HCT116 (cell line): ENCODE data around the gene HDGFL3. TPM values are rescaled to one million over a fixed set of nuclear protein-coding genes. Genes with fewer than 3 reads are reported as not detected.

Experiments
- ATAC-seq: fragments of 200-7000 bp; cut with Tn5 transposase; 2 replicates; pipeline ENCODE4 v1.9.1; 2020; ENCODE audit warnings: mild to moderate bottlenecking, moderate library complexity
- BruUV-seq: library from RNA; stranded (reverse); fragments of 400-500 nt; replicated peaks from 2 replicates; lab custom pipeline; 2021; lab: Mats Ljungman, UMichigan
- CTCF ChIA-PET: fragments of 300-600 bp; sonication (Branson Sonifier 250); formaldehyde crosslinking; loops from one replicate; lab custom pipeline; 2021; ENCODE audit warnings: antibody characterized with exemption; lab: Charles Lee
- POLR2A ChIA-PET: fragments of 300-600, 350-600 bp; sonication (Branson Sonifier 250); formaldehyde crosslinking; loops from one replicate; lab custom pipeline; 2021; ENCODE audit warnings: antibody characterized with exemption; lab: Charles Lee
- RAD21 ChIA-PET, 2 experiments: fragments of 300-600 bp; sonication (Branson Sonifier 250); formaldehyde crosslinking; loops; one replicate each; lab custom pipeline; 2023; ENCODE audit warnings: low total read pairs in 2 of 2; ENCODE audit not compliant: uncharacterized antibody in 2 of 2, unreplicated experiment in 2 of 2, low non-redundant PET in 1 of 2; lab: Charles Lee
- DNase-seq: peaks from one replicate; pipeline ENCODE4 v3.0.0-alpha.2; 2010; ENCODE audit warnings: low read depth, low spot score
- H2AFZ ChIP-seq: fragments of 200-600 bp; shearing (Covaris generic), sonication (generic); 2 replicates; pipeline ENCODE4 v1.6.1; 2017; ENCODE audit warnings: low read depth, mixed run types, mixed read lengths, antibody characterized with exemption, low read length; ENCODE audit not compliant: poor library complexity, severe bottlenecking
- H3K27ac ChIP-seq: 2 replicates; pipeline ENCODE4 v1.5.1; 2012; ENCODE audit warnings: low read depth, low read length
- H3K27me3 ChIP-seq: fragments of 200-600 bp; sonication (generic); 2 replicates; pipeline ENCODE4 v1.6.1; 2016; ENCODE audit warnings: mixed run types, low read length, mixed read lengths; ENCODE audit not compliant: insufficient read depth
- H3K36me3 ChIP-seq, 2 experiments: fragments of 200-500 bp in 1 of 2; fragments of 200-600 bp in 1 of 2; sonication (Bioruptor generic) in 1 of 2; sonication (generic) in 1 of 2; 2 replicates each; pipeline versions ENCODE4 v1.5.1 to v1.6.1; 2014 to 2016; ENCODE audit warnings: low read length in 2 of 2, inconsistent platforms in 1 of 2, mixed read lengths in 1 of 2, mixed run types in 1 of 2; ENCODE audit not compliant: insufficient read depth in 2 of 2, control insufficient read depth in 1 of 2
- H3K4me1 ChIP-seq, 2 experiments: fragments of 200-600 bp in 1 of 2; sonication (generic) in 1 of 2; 2 replicates each; pipeline versions ENCODE4 v1.5.1 to v1.6.1; 2012 to 2017; ENCODE audit warnings: low read length in 2 of 2, inconsistent platforms in 1 of 2, mild to moderate bottlenecking in 1 of 2, mixed read lengths in 1 of 2, mixed run types in 1 of 2, moderate library complexity in 1 of 2; ENCODE audit not compliant: insufficient read depth in 2 of 2, control insufficient read depth in 1 of 2
- H3K4me2 ChIP-seq: fragments of 200-600 bp; sonication (generic); 2 replicates; pipeline ENCODE4 v1.6.1; 2017; ENCODE audit warnings: mixed run types, low read length, mixed read lengths
- H3K4me3 ChIP-seq, 2 experiments: fragments of 200-600 bp in 1 of 2; sonication (generic) in 1 of 2; replicated peaks in 1 of 2; 2 replicates each; pipeline ENCODE4 v1.5.1; 2011 to 2016; ENCODE audit warnings: low read length in 2 of 2, control low read depth in 1 of 2, low read depth in 1 of 2, mild to moderate bottlenecking in 1 of 2, mixed read lengths in 1 of 2, mixed run types in 1 of 2
- H3K79me2 ChIP-seq: fragments of 200-600 bp; sonication (generic); 2 replicates; pipeline ENCODE4 v1.6.1; 2017; ENCODE audit warnings: mild to moderate bottlenecking, mixed run types, low read length, moderate library complexity, mixed read lengths; ENCODE audit not compliant: insufficient read depth
- H3K9ac ChIP-seq: fragments of 200-600 bp; sonication (generic); 2 replicates; pipeline ENCODE4 v1.6.1; 2016; ENCODE audit warnings: low read length, mixed read lengths
- H3K9me2 ChIP-seq: fragments of 200-600 bp; sonication (generic), shearing (Covaris generic); 2 replicates; pipeline ENCODE4 v1.6.1; 2017; ENCODE audit warnings: mixed run types, mild to moderate bottlenecking, moderate library complexity; ENCODE audit not compliant: insufficient read depth
- H3K9me3 ChIP-seq, 2 experiments: fragments of 200-500 bp in 1 of 2; fragments of 200-600 bp in 1 of 2; sonication (Bioruptor generic) in 1 of 2; sonication (generic) in 1 of 2; 2 replicates each; pipeline ENCODE4 v1.6.1; 2014 to 2017; ENCODE audit warnings: low read length in 2 of 2, mixed read lengths in 2 of 2, inconsistent platforms in 1 of 2, low read depth in 1 of 2, mild to moderate bottlenecking in 1 of 2, mixed run types in 1 of 2, moderate library complexity in 1 of 2; ENCODE audit not compliant: control insufficient read depth in 1 of 2, insufficient read depth in 1 of 2
- H4K20me1 ChIP-seq: fragments of 200-600 bp; sonication (generic), shearing (Covaris generic); 2 replicates; pipeline ENCODE4 v1.6.1; 2017; ENCODE audit warnings: mixed run types, mild to moderate bottlenecking, moderate library complexity; ENCODE audit not compliant: insufficient read depth
- ATF3 ChIP-seq: IDR thresholded peaks from 2 replicates; pipeline ENCODE4 v1.6.1; 2012
- CBX3 ChIP-seq: IDR thresholded peaks from 2 replicates; pipeline ENCODE4 v1.6.1; 2012; ENCODE audit warnings: low read depth
- CEBPB ChIP-seq: IDR thresholded peaks from 2 replicates; pipeline ENCODE4 v1.6.1; 2012; ENCODE audit warnings: low read depth
- CTCF ChIP-seq, 3 experiments: fragments of 200-600 bp in 1 of 3; sonication (generic) in 1 of 3; IDR thresholded peaks in 2 of 3; conservative IDR thresholded peaks in 1 of 3; 2 replicates each; pipeline ENCODE4 v1.5.1; 2012 to 2017; ENCODE audit warnings: low read depth in 2 of 3, low read length in 2 of 3, antibody characterized with exemption in 1 of 3, borderline replicate concordance in 1 of 3, control low read depth in 1 of 3, mild to moderate bottlenecking in 1 of 3, mixed read lengths in 1 of 3, mixed run types in 1 of 3, moderate library complexity in 1 of 3; ENCODE audit not compliant: insufficient read depth in 1 of 3
- EGR1 ChIP-seq: IDR thresholded peaks from 2 replicates; pipeline ENCODE4 v1.6.1; 2012; ENCODE audit warnings: low read depth
- ELF1 ChIP-seq: IDR thresholded peaks from 2 replicates; pipeline ENCODE4 v1.6.1; 2012; ENCODE audit warnings: low read depth, borderline replicate concordance
- EZH2 ChIP-seq: fragments of 200-600 bp; sonication (generic); IDR thresholded peaks from 2 replicates; pipeline ENCODE4 v1.6.1; 2017; ENCODE audit warnings: antibody characterized with exemption, mixed run types
- EZH2phosphoT487 ChIP-seq: fragments of 200-600 bp; IDR thresholded peaks from 2 replicates; pipeline ENCODE4 v1.6.1; 2018; ENCODE audit warnings: antibody characterized with exemption, borderline replicate concordance
- JUND ChIP-seq: IDR thresholded peaks from 2 replicates; pipeline ENCODE4 v1.6.1; 2012
- MAX ChIP-seq: IDR thresholded peaks from 2 replicates; pipeline ENCODE4 v1.6.1; 2012
- POLR2A ChIP-seq: IDR thresholded peaks from 2 replicates; pipeline ENCODE4 v1.7.0; 2011; ENCODE audit warnings: borderline replicate concordance; ENCODE audit not compliant: insufficient read depth, insufficient read length; ENCODE audit errors: extremely low read depth
- REST ChIP-seq: IDR thresholded peaks from 2 replicates; pipeline ENCODE4 v1.6.1; 2012; ENCODE audit warnings: low read depth
- SIN3A ChIP-seq: IDR thresholded peaks from 2 replicates; pipeline ENCODE4 v1.6.1; 2012; ENCODE audit warnings: low read depth
- SP1 ChIP-seq: IDR thresholded peaks from 2 replicates; pipeline ENCODE4 v1.6.1; 2012; ENCODE audit warnings: low read depth
- SRF ChIP-seq: IDR thresholded peaks from 2 replicates; pipeline ENCODE4 v1.6.1; 2012; ENCODE audit warnings: low read depth
- TCF7L2 ChIP-seq: IDR thresholded peaks from 2 replicates; pipeline ENCODE4 v1.7.0; 2011; ENCODE audit warnings: borderline replicate concordance, inconsistent platforms; ENCODE audit not compliant: insufficient read depth, insufficient read length; ENCODE audit errors: extremely low read depth
- YY1 ChIP-seq: IDR thresholded peaks from 2 replicates; pipeline ENCODE4 v1.6.1; 2011; ENCODE audit warnings: low read length, low read depth, moderate library complexity, mild to moderate bottlenecking; ENCODE audit not compliant: insufficient replicate concordance; ENCODE audit errors: extremely low read depth
- ZBTB33 ChIP-seq: IDR thresholded peaks from 2 replicates; pipeline ENCODE4 v1.6.1; 2011; ENCODE audit warnings: mild to moderate bottlenecking, low read length, moderate library complexity; ENCODE audit not compliant: insufficient replicate concordance; ENCODE audit errors: extremely low read depth
- ZFX ChIP-seq: fragments of 450-650 bp; IDR thresholded peaks from 2 replicates; pipeline ENCODE4 v1.6.1; 2017
- ZNF274 ChIP-seq: fragments of 200-500 bp; sonication (Bioruptor generic); IDR thresholded peaks from 2 replicates; pipeline ENCODE4 v1.6.1; 2014; ENCODE audit warnings: mild to moderate bottlenecking, low read depth, low read length, inconsistent platforms
- intact Hi-C: fragments of 100-400 bp; cut with micrococcal nuclease; formaldehyde crosslinking; loops from 2 replicates; pipeline ENCODE4 v1.10.0; 2022
- total RNA-seq: library from RNA; stranded (reverse); gene quantifications from one replicate; pipeline ENCODE4 v1.2.1, GENCODE V29; 2021; ENCODE audit not compliant: unreplicated experiment

HDGFL3 gene
- total RNA-seq, 1 experiment from 2014 or later: 0.64 TPM

- TF ChIP-seq CBX3: no peak
- TF ChIP-seq SIN3A: no peak
- TF ChIP-seq CEBPB: no peak
Measured at GRCh38 chr15:83215306-83215705, 7.7 kb upstream of the HDGFL3 start (continued).

- no peaks in the 10 kb centered on the region for H3K36me3 ChIP-seq
- CTCF ChIA-PET: no interaction called here
- H3K4me2 ChIP-seq: no peak overlapping the region
- POLR2A ChIA-PET: no interaction called here
- intact Hi-C loops: no loop called here
- no TSS peak for BruUV-seq
- H3K4me1 ChIP-seq: no peaks in the 10 kb centered on the region
- no peaks in the 10 kb centered on the region for H3K79me2 ChIP-seq
- no peak for ATAC-seq
- H3K27ac ChIP-seq: no peak overlapping the region
- H3K9me3 ChIP-seq: no peaks in the 10 kb centered on the region
- RAD21 ChIA-PET: no interaction called here
- no peak for DNase-seq
- no peak overlapping the region for H2AFZ ChIP-seq
- H4K20me1 ChIP-seq: no peaks in the 10 kb centered on the region
- no peak overlapping the region for H3K9ac ChIP-seq
- no peak overlapping the region for H3K4me3 ChIP-seq
- no peaks in the 10 kb centered on the region for H3K9me2 ChIP-seq
- no peaks in the 10 kb centered on the region for H3K27me3 ChIP-seq
- TF ChIP-seq TCF7L2 (no peak), CTCF (IDR thresholded peaks at IDR 0.05 in 2 of 3, conservative IDR thresholded peaks at IDR 0.05 in 1 of 3; ENCODE audit: borderline replicate concordance in 1 of 3, insufficient read depth in 1 of 3, low read depth in 2 of 3, low read length in 2 of 3) (no peak), ATF3 (no peak), MAX (no peak), SRF (no peak), CEBPB (no peak), JUND (no peak), SP1 (no peak), SIN3A (no peak), EZH2phosphoT487 (no peak), REST (no peak), EGR1 (no peak), ZBTB33 (no peak), ELF1 (no peak), POLR2A (no peak), ZFX (no peak), EZH2 (no peak), ZNF274 (no peak), YY1 (no peak)
Measured at GRCh38 chr15:83210619-83211018, 3.0 kb upstream of the HDGFL3 start.
